Tibial nerve (tissue), 3 donors: ENCODE results near the gene CRB1.

Source experiments
- CTCF ChIP-seq, 5 experiments: fragments of 200-600 bp in 3 of 5; fragments of 450-650 bp in 2 of 5; sonication (generic) in 3 of 5; IDR thresholded peaks; one replicate each; pipeline ENCODE4 v1.5.1; 2016 to 2019; ENCODE audit warnings: antibody characterized with exemption in 5 of 5, mild to moderate bottlenecking in 3 of 5, moderate library complexity in 2 of 5
- POLR2A ChIP-seq, 2 donors: fragments of 450-650 bp; IDR thresholded peaks; one replicate each; pipeline ENCODE4 v1.6.1; 2017; ENCODE audit warnings: antibody characterized with exemption in 2 of 2, mild to moderate bottlenecking in 2 of 2, moderate library complexity in 2 of 2

GRCh38 chr1:197472141-197472540 lies 204.1 kb downstream of the CRB1 start:
- TF ChIP-seq CTCF (IDR thresholded peaks at IDR 0.05) (no peak), POLR2A (IDR thresholded peaks at IDR 0.05) (no peak)
